ENCODE results near the gene TRIB2.

The TRIB2 gene

DNA sequence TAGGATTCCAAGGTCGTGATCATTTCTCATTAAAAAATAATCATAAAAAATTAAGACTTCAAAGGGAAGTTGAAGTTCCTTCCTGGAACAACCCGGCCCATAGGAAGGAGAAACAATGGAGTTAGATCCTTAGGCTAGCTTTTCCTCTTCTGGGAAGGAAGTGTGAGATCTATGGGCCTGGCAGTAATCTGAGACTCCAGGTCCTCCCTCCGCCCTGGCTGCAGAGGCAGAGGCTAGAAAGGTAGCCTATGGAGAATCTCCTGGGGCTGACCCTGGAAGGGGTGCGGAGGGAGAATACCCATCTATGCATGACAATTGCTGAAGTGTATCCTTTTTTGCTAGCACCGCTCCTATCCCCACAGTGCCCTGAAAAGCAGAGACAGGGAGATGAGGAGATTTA lies 37.9 kb downstream of the TRIB2 start:
- DNase-seq, result no peak

DNA sequence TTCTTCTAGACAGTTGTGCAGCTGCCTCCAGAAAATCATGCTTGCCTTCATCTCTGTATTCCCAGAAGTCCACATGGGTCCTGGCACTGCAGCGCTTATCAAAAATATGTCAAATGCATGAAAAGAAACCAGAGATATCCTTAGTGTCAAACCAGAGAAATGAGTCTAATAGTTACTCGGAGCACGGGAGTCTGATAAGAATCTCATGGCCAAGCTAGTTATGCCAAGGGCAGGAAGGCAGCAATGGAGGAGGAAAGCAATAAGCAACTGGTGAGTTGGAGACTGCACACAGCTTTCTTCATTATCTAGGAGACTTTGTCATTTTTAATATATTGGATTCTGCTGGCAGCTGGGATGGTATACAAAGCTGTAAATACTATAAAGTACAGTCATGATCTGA lies 38.6 kb downstream of the TRIB2 start:
- DNase-seq, result no peak

GRCh38 chr2:12759248-12759647 lies 42.5 kb downstream of the TRIB2 start:
- no peak for DNase-seq

- DNase-seq, result no peak
Measured at GRCh38 chr2:12761104-12761503, 44.4 kb downstream of the TRIB2 start.

- DNase-seq, result no peak
Measured at GRCh38 chr2:12762337-12762736, 45.6 kb downstream of the TRIB2 start.

DNA sequence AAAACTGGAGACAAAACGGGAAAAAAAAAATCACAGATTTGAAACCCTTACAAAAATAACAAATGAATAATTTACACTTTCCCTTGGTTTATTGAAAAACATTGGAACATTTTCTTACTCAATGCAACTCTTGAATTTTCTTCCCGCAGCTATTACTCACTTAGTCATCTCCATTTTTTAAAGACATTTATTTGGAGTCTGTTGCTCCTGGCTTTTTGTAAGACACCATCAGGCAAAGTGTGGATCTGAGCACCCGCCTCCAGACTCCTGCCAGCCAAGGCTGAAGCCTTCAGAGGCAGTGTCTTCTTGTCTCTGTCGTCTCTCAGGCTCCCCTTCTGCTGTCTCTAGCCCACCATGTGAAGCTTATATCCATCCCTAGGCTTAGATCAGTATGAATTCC lies 46.2 kb downstream of the TRIB2 start:
- DNase-seq, result no peak

DNA sequence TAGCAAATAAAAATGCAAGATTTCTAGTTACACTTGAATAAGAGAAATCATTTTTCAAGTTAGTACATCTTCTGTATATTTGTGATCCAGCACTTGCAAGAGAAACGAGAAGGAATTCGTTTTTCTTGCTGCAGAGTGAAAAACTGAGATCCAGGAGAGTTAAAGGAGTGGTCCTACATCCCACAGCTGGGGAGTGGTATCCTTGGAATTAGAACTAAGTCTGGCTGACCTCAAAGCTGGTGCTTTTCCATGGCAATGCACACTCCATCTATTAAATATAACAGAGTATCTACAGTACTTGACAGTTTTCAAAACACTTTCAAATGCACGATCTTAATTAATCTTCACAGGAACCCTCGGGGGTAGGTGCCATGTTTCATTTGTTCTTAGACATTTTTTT lies 46.8 kb downstream of the TRIB2 start:
- no peak for DNase-seq

GRCh38 chr2:12764075-12764730 lies 47.5 kb downstream of the TRIB2 start:
- no peak for DNase-seq

- no peak for DNase-seq
Measured at GRCh38 chr2:12764849-12765605, 48.3 kb downstream of the TRIB2 start.

- no peak for DNase-seq
Measured at GRCh38 chr2:12766421-12766879, 49.7 kb downstream of the TRIB2 start.

DNA sequence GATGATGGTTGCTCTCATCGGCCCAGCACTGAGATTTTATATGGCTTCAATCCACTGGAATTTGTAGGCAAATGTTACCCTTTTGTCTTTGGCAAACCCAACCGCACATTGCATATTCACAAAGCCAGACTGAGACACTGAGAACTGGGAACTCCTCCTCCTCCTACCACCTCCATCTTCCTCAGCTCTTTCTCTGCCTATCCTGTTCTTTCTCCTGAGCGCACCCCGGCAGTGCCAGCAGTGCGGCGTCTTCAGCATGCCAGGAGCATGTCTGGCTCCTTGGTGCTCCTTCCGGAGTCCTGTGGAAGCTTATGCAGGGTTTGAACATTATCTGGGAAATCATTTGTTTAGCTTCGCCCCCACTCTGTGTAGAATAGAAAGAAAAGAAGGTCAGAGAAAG lies 50.8 kb downstream of the TRIB2 start:
- DNase-seq, result no peak

GRCh38 chr2:12767996-12768624 lies 51.4 kb downstream of the TRIB2 start:
- DNase-seq, result no peak

- no peak for DNase-seq
Measured at GRCh38 chr2:12769492-12770105, 52.9 kb downstream of the TRIB2 start.

- DNase-seq, result no peak
Measured at GRCh38 chr2:12770300-12770968, 53.7 kb downstream of the TRIB2 start.

- no peak for DNase-seq
Measured at GRCh38 chr2:12771154-12771553, 54.4 kb downstream of the TRIB2 start.

GRCh38 chr2:12773586-12774394 lies 57.1 kb downstream of the TRIB2 start:
- no peak for DNase-seq

- no peak for DNase-seq
Measured at GRCh38 chr2:12774395-12774727, 57.6 kb downstream of the TRIB2 start.

DNA sequence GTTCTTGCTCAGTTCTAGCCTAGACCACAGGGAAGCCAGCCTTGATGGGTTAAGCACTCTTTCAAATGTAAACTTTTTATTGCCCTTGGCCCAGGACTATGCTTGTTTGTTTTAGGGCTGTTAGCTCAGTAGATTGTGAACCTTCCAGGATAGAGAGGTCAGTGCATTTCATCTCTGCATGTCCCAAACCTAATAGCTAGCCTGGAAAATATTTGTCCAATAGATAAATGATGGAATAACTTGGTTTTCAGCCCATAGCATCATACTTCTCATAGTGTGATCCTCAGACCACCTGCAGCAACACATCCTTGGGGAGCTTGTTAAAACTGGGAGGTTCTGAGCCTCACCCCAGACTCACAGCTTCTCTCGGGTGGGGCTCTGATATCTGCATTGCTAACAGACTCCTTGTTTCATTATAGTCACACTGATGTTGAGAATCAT lies 59.8 kb downstream of the TRIB2 start:
- no peak for DNase-seq

- no peak for DNase-seq
Measured at GRCh38 chr2:12778369-12778768, 61.6 kb downstream of the TRIB2 start.

GRCh38 chr2:12778811-12779579 lies 62.3 kb downstream of the TRIB2 start:
- DNase-seq, result no peak

DNA sequence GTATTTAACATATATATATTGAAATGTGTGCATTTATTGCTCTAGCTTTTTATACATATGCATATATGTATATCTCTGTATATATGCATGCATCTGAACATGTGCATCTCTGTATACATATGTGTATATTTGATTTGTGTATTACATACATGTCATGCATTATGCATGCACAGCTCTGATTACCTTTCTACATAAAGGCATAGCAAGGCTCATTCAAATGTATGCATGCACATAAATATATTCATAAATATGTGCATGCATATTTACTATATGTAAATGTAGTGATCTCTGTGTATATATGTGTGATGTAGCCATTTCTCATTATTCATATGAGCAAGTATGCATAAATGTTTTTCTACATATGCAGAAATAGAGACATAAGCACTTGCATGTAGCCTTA lies 64.6 kb downstream of the TRIB2 start:
- no peak for DNase-seq
